ENCODE measurements around the gene CDADC1. TPM values are rescaled to one million over a fixed set of nuclear protein-coding genes. Genes with fewer than 3 reads are reported as not detected.

The CDADC1 gene
- total RNA-seq, 1 experiment from 2014 or later: 7.6 TPM

- CTCF ChIA-PET: no interaction called here
Measured at GRCh38 chr13:49320975-49321374, 73.2 kb downstream of the CDADC1 start.

GRCh38 chr13:49322702-49323101, 75.0 kb downstream of the CDADC1 start:
- intact Hi-C loops (cut with micrococcal nuclease): loop anchor here (10.0 kb wide), 1 partner anchor 1952 kb away; no protein-coding TSS in a partner anchor
- Histone ChIP-seq H3K4me3 (replicated peaks in 1 of 2; ENCODE audit: low read depth in 1 of 2, low read length in 2 of 2) (no peak overlapping the region), H3K4me2 (ENCODE audit: low read length) (no peak overlapping the region), H4K20me1 (ENCODE audit: insufficient read depth) (no peaks in the 10 kb centered on the region), H3K79me2 (ENCODE audit: insufficient read depth, low read length) (no peaks in the 10 kb centered on the region), H3K9me2 (ENCODE audit: insufficient read depth) (no peaks in the 10 kb centered on the region), H3K27ac (ENCODE audit: low read depth, low read length) (no peak overlapping the region), H2AFZ (ENCODE audit: low read depth, low read length, poor library complexity, severe bottlenecking) (no peak overlapping the region), H3K36me3 (ENCODE audit: control insufficient read depth in 1 of 2, insufficient read depth in 2 of 2, low read length in 2 of 2) (no peaks in the 10 kb centered on the region), H3K4me1 (ENCODE audit: control insufficient read depth in 1 of 2, insufficient read depth in 2 of 2, low read length in 2 of 2) (no peaks in the 10 kb centered on the region), H3K9ac (ENCODE audit: low read length) (no peak overlapping the region), H3K9me3 (ENCODE audit: control insufficient read depth in 1 of 2, insufficient read depth in 1 of 2, low read depth in 1 of 2, low read length in 2 of 2) (no peaks in the 10 kb centered on the region), H3K27me3 (ENCODE audit: insufficient read depth, low read length) (no peaks in the 10 kb centered on the region)
- ChIA-PET CTCF (no interaction called here), POLR2A (interaction anchor here (1.5 kb wide), 1 partner anchor 9 kb away, joined by 4 read pairs; no protein-coding TSS in a partner anchor), RAD21 (ENCODE audit: low non-redundant PET in 1 of 2, low total read pairs in 2 of 2, uncharacterized antibody in 2 of 2, unreplicated experiment in 2 of 2) (no interaction called here)
- DNase-seq (ENCODE audit: low read depth, low spot score) (no peak), ATAC-seq (no peak)
- BruUV-seq (replicated peaks): no TSS peak
- TF ChIP-seq EZH2 (IDR thresholded peaks at IDR 0.05): no peak
- TF ChIP-seq ZNF274 (IDR thresholded peaks at IDR 0.05; ENCODE audit: low read depth, low read length): no peak
- no peak for TF ChIP-seq TCF7L2 (IDR thresholded peaks at IDR 0.05; ENCODE audit: borderline replicate concordance, extremely low read depth, insufficient read depth, insufficient read length)
- no peak for TF ChIP-seq ZFX (IDR thresholded peaks at IDR 0.05)
- TF ChIP-seq ELF1 (IDR thresholded peaks at IDR 0.05; ENCODE audit: borderline replicate concordance, low read depth): no peak
- no peak for TF ChIP-seq REST (IDR thresholded peaks at IDR 0.05; ENCODE audit: low read depth)
- no peak for TF ChIP-seq SP1 (IDR thresholded peaks at IDR 0.05; ENCODE audit: low read depth)
- TF ChIP-seq SIN3A (IDR thresholded peaks at IDR 0.05; ENCODE audit: low read depth): no peak
- TF ChIP-seq JUND (IDR thresholded peaks at IDR 0.05): no peak
- TF ChIP-seq CTCF (IDR thresholded peaks at IDR 0.05 in 2 of 3, conservative IDR thresholded peaks at IDR 0.05 in 1 of 3; ENCODE audit: borderline replicate concordance in 1 of 3, insufficient read depth in 1 of 3, low read depth in 2 of 3, low read length in 2 of 3): no peak
- no peak for TF ChIP-seq SRF (IDR thresholded peaks at IDR 0.05; ENCODE audit: low read depth)
- TF ChIP-seq YY1 (IDR thresholded peaks at IDR 0.05; ENCODE audit: extremely low read depth, insufficient replicate concordance, low read depth, low read length): no peak
- TF ChIP-seq EZH2phosphoT487 (IDR thresholded peaks at IDR 0.05; ENCODE audit: borderline replicate concordance): no peak
- no peak for TF ChIP-seq MAX (IDR thresholded peaks at IDR 0.05)
- TF ChIP-seq EGR1 (IDR thresholded peaks at IDR 0.05; ENCODE audit: low read depth): no peak
- TF ChIP-seq RAD21 (IDR thresholded peaks at IDR 0.05; ENCODE audit: low read depth): no peak
- no peak for TF ChIP-seq POLR2A (IDR thresholded peaks at IDR 0.05; ENCODE audit: borderline replicate concordance, extremely low read depth, insufficient read depth, insufficient read length)

More at GRCh38 chr13:49320975-49321374, 73.2 kb downstream of the CDADC1 start:
- TF ChIP-seq SIN3A (IDR thresholded peaks at IDR 0.05; ENCODE audit: low read depth): no peak
- ATAC-seq: no peak
- intact Hi-C loops (cut with micrococcal nuclease): loop anchor here (10.0 kb wide), 1 partner anchor 1954 kb away; no protein-coding TSS in a partner anchor
- H3K27ac ChIP-seq (ENCODE audit: low read depth, low read length): no peak overlapping the region
- H3K9ac ChIP-seq (ENCODE audit: low read length): no peak overlapping the region
- H3K9me2 ChIP-seq (ENCODE audit: insufficient read depth): no peaks in the 10 kb centered on the region
- ChIA-PET RAD21 (ENCODE audit: low non-redundant PET in 1 of 2, low total read pairs in 2 of 2, uncharacterized antibody in 2 of 2, unreplicated experiment in 2 of 2) (no interaction called here), POLR2A (no interaction called here)
- no peaks in the 10 kb centered on the region for H3K36me3 ChIP-seq (ENCODE audit: control insufficient read depth in 1 of 2, insufficient read depth in 2 of 2, low read length in 2 of 2)
- H3K4me2 ChIP-seq (ENCODE audit: low read length): no peak overlapping the region
- no peaks in the 10 kb centered on the region for H3K27me3 ChIP-seq (ENCODE audit: insufficient read depth, low read length)
- no peaks in the 10 kb centered on the region for H3K4me1 ChIP-seq (ENCODE audit: control insufficient read depth in 1 of 2, insufficient read depth in 2 of 2, low read length in 2 of 2)
- no peaks in the 10 kb centered on the region for H3K79me2 ChIP-seq (ENCODE audit: insufficient read depth, low read length)
- no TSS peak for BruUV-seq (replicated peaks)
- H3K9me3 ChIP-seq (ENCODE audit: control insufficient read depth in 1 of 2, insufficient read depth in 1 of 2, low read depth in 1 of 2, low read length in 2 of 2): no peaks in the 10 kb centered on the region
- H2AFZ ChIP-seq (ENCODE audit: low read depth, low read length, poor library complexity, severe bottlenecking): no peak overlapping the region
- H3K4me3 ChIP-seq (replicated peaks in 1 of 2; ENCODE audit: low read depth in 1 of 2, low read length in 2 of 2): no peak overlapping the region
- no peaks in the 10 kb centered on the region for H4K20me1 ChIP-seq (ENCODE audit: insufficient read depth)
- no peak for DNase-seq (ENCODE audit: low read depth, low spot score)
